ENCODE results near the gene OR51G1.
"Not testable (repeated sequence)": the region's sequence is repeated elsewhere in the genome, so short reads cannot be mapped to it uniquely, and the experiment has no call there.

The OR51G1 gene, protein sequence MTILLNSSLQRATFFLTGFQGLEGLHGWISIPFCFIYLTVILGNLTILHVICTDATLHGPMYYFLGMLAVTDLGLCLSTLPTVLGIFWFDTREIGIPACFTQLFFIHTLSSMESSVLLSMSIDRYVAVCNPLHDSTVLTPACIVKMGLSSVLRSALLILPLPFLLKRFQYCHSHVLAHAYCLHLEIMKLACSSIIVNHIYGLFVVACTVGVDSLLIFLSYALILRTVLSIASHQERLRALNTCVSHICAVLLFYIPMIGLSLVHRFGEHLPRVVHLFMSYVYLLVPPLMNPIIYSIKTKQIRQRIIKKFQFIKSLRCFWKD

DNA sequence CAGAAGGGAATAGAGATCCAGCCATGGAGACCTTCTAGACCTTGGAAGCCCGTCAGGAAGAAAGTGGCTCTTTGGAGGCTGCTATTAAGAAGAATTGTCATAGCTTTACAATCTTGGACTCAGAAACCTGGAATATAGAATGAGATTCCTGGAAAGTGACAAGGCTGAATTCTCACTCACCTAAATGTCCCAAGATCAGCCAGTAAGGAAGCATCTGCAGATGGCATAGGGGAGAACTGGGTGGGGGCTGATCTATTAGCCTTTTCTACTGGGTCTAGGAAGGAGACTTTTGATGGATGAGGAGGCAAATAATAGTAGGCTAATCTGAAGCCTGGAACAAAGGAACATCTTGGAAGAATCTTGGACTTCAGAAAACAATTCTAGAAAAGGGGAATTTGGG is at the start of gene OR51G1:
TSS of gene OR51G1 (minus strand) at position 101 of the 400 bp plus-strand sequence. CDS start at position 101, 0 bp downstream.
- no peak within 1 kb of the TSS for H3K4me3 ChIP-seq (replicated peaks; ENCODE audit: low read depth, low read length)
- TF ChIP-seq, protein P1, sequence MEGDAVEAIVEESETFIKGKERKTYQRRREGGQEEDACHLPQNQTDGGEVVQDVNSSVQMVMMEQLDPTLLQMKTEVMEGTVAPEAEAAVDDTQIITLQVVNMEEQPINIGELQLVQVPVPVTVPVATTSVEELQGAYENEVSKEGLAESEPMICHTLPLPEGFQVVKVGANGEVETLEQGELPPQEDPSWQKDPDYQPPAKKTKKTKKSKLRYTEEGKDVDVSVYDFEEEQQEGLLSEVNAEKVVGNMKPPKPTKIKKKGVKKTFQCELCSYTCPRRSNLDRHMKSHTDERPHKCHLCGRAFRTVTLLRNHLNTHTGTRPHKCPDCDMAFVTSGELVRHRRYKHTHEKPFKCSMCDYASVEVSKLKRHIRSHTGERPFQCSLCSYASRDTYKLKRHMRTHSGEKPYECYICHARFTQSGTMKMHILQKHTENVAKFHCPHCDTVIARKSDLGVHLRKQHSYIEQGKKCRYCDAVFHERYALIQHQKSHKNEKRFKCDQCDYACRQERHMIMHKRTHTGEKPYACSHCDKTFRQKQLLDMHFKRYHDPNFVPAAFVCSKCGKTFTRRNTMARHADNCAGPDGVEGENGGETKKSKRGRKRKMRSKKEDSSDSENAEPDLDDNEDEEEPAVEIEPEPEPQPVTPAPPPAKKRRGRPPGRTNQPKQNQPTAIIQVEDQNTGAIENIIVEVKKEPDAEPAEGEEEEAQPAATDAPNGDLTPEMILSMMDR (IDR thresholded peaks at IDR 0.05; ENCODE audit: low read depth, low read length, missing control alignments) = no peak
- DNase-seq (ENCODE audit: extremely low read depth, low read depth) = no peak

DNA sequence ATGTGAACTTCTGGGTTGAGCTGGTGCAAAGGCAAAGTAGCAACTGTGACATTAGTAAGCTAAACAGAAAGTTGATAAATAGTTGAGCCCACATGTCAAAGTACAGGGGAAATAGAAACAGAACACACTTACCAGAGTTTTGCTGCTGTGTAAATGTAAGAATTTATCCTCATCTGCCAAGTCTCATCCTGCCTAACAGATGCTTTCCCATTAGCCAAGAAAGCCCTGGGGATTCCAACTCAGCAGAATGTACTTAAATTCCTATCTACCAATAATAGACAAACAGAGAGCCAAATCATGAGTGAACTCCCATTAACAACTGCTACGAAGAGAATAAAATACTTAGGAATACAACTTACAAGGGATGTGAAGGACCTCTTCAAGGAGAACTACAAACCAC is 38.7 kb upstream of the OR51G1 start:
- DNase-seq (ENCODE audit: extremely low read depth, low read depth) = no peak
- H3K4me3 ChIP-seq (replicated peaks; ENCODE audit: low read depth, low read length) = no peak overlapping the region
- TF ChIP-seq, protein P1 (IDR thresholded peaks at IDR 0.05; ENCODE audit: low read depth, low read length, missing control alignments) = no peak

DNA sequence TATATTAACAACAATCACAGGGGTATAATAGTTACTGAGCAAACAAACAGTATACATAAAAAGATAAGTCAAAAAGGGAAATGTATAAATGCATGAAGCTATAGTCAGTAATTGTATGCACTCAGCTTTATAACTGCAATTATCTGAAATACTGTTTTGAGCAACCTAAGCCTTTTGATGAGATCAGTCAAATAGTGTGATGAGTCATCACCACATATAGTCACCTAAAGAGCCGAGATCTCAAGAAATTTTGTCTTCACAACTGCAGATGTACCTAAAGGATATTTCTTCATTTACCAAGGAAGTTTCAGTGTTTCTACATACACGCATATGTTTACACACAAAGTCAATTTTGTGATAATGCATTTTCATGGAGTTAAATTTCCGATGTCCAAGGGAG is 36.7 kb upstream of the OR51G1 start:
- TF ChIP-seq, protein P1 (IDR thresholded peaks at IDR 0.05; ENCODE audit: low read depth, low read length, missing control alignments) = no peak
- H3K4me3 ChIP-seq (replicated peaks; ENCODE audit: low read depth, low read length) = no peak overlapping the region
- DNase-seq (ENCODE audit: extremely low read depth, low read depth) = no peak

DNA sequence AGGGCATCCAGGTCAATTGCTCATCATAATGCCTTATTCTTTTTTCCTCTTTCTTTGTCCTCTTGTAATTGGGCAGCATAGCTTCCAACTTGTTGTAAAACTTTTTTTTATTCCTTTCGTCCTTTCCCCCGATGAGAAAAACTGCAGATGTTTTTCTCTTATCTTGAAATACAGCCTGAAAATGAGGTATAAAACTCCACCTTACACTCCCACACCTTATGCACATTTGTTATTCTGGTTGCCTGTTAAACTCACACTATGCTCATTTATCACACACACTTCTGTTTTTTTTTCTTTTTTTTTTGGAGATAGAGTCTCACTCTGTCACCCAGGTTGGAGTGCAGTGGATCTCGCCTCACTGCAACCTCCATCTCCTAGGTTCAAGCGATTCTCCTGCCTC is 33.3 kb upstream of the OR51G1 start:
- H3K4me3 ChIP-seq (replicated peaks; ENCODE audit: low read depth, low read length) = no peak overlapping the region
- no peak for DNase-seq (ENCODE audit: extremely low read depth, low read depth)
- TF ChIP-seq, protein P1 (IDR thresholded peaks at IDR 0.05; ENCODE audit: low read depth, low read length, missing control alignments) = no peak

DNA sequence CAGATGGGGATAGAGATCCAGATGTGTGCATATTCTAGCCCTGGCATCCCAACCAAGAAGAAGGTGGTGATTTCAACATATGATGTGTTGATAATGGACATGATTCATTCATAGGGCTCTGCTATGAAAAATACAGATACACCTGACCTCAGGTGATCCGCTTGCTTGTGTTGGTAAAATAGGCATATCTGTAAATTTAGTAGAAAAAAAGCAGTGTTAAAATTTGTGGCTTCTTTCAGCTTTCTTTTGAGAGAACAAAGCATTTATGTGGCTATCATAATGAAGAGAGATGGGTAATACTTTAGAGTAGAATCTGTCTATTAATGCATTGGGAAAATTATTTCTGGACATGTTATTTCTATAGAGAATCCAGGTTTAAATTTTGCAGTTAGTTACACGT is 31.5 kb upstream of the OR51G1 start, which contains the start of gene OR51A2:
TSS of gene OR51A2 (minus strand) at position 101 of the 400 bp plus-strand sequence. CDS start at position 101, 0 bp downstream.
- not testable (repeated sequence) for H3K4me3 ChIP-seq (replicated peaks; ENCODE audit: low read depth, low read length); DNase-seq (ENCODE audit: extremely low read depth, low read depth)

DNA sequence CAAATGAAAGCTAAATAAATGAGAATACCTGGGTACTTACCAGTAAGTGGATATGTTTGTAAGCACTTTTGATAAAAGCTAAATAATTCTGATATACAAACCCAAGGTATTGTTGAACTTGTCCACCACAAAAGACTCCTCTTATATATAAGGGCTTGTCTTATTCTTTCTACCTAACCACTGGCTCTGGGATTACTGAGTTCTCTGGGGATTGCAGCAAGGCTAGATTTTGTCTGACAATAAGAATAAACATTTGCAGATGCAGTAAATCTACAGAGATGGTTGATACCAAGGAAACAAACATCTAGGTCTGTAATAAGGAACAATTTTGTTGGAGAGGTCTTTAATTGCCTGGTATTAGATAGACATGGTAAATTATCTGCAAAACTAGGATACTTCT is 23.4 kb upstream of the OR51G1 start, which contains the start of gene OR51A4:
TSS of gene OR51A4 (minus strand) at position 101 of the 400 bp plus-strand sequence. CDS start 505 bp downstream, outside the sequence.
- no peak within 1 kb of the TSS for H3K4me3 ChIP-seq (replicated peaks; ENCODE audit: low read depth, low read length)
- TF ChIP-seq, protein P1 (IDR thresholded peaks at IDR 0.05; ENCODE audit: low read depth, low read length, missing control alignments) = no peak
- no peak for DNase-seq (ENCODE audit: extremely low read depth, low read depth)

DNA sequence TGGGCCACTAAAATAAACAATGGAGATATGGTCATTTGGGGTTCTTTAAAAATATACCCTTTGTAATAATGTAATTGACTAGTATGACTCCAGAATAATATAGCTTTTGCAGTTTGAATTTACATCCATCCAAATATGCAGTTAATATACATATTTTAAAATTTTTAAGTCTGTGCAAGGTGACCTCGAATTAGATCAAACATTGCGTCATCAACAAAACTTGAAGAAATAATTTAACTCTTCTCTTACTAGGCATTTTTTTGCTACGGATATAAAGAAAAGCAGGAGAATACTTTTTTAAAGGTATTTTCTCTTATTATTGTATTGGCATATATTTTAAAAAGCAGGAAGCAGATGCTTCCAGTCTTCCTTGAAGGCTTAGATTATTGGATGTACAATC is 12.6 kb upstream of the OR51G1 start:
- TF ChIP-seq, protein P1 (IDR thresholded peaks at IDR 0.05; ENCODE audit: low read depth, low read length, missing control alignments) = no peak
- no peak for DNase-seq (ENCODE audit: extremely low read depth, low read depth)
- H3K4me3 ChIP-seq (replicated peaks; ENCODE audit: low read depth, low read length) = no peak overlapping the region

Data from HFF-Myc (cell line).